Limb (tissue), 2 donors: ENCODE data around the gene PSMB11.
A peak's percentile ranks its signal among the peaks of the same experiment; 100 is the strongest.
"Not testable (repeated sequence)": the region's sequence is repeated elsewhere in the genome, so short reads cannot be mapped to it uniquely, and the experiment has no call there.

Experiments used
- DNase-seq, 2 donors: peaks; one replicate each; pipeline ENCODE4 v3.0.0-alpha.2; 2016; ENCODE audit errors: extremely low spot score in 2 of 2

PSMB11 gene, protein sequence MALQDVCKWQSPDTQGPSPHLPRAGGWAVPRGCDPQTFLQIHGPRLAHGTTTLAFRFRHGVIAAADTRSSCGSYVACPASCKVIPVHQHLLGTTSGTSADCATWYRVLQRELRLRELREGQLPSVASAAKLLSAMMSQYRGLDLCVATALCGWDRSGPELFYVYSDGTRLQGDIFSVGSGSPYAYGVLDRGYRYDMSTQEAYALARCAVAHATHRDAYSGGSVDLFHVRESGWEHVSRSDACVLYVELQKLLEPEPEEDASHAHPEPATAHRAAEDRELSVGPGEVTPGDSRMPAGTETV

GRCh38 chr14:23042162-23042965, at the start of gene PSMB11:
PSMB11 (plus strand) TSS chr14:23042212; CDS start chr14:23042226, 14 bp downstream.
- no peak for DNase-seq

- DNase-seq, result no peak
Observed at GRCh38 chr14:22993517-22993916, 48.5 kb upstream of the PSMB11 start.

DNA sequence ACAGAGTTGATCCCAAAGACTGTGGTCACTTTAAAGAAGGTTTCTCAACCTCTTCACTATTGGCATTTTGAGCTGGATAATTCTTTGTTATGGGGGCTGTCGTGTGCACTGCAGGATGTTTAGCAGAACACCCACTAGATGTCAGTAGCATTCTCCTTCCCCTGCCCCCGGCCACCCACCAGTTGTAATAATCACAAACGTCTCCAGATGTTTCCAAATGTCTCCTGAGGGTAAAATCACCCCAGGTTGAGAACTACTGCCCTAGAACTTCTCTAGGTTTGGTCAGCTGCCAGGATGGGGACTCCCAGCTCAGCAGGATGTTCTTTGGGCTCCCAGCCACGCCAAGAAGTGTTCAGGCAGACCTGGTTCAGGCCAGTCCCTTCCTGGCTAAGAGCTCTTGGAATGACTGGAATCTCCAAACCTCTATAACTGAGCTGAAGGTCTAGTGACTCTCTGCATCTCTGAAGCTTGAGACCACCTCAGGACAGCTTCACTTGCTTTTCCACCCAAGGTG, 47.2 kb upstream of the PSMB11 start:
- peak; percentile 51 to 63 for DNase-seq

DNA sequence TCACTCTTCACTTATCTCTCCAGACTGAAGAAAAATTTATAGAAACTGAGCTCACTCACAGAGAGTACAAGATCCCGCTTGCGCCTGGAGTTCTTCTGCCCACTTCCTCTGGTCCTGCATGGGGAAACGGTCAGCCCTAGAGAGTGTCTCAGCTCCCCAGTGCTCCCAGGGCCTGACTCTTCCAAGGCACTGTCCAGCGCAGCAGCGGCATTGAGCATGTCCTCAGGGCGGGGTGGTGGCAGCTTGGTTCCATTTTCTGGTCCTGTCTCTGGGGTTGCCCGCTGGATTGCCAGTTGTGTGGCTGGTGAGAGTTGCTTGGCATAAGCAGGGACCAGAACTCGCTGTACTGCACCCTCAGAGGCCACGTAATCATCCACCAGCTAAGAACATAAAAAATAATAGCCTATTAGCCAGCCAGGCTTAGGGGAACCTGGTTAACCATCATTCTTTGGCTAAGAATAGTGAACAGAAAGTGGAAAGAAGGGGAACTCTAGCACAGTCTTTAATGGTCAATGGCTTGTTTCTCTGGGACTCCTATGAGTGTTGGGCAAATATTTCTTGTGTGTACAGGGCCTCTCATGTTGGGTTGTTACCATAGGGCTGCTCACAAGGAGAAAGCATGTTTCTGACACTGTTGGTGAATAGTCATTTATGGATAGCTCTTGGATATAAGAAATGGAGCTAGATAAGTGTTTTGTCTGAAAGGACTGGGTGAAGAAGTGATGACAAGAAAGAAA, 46.0 kb upstream of the PSMB11 start:
- no peak for DNase-seq

DNA sequence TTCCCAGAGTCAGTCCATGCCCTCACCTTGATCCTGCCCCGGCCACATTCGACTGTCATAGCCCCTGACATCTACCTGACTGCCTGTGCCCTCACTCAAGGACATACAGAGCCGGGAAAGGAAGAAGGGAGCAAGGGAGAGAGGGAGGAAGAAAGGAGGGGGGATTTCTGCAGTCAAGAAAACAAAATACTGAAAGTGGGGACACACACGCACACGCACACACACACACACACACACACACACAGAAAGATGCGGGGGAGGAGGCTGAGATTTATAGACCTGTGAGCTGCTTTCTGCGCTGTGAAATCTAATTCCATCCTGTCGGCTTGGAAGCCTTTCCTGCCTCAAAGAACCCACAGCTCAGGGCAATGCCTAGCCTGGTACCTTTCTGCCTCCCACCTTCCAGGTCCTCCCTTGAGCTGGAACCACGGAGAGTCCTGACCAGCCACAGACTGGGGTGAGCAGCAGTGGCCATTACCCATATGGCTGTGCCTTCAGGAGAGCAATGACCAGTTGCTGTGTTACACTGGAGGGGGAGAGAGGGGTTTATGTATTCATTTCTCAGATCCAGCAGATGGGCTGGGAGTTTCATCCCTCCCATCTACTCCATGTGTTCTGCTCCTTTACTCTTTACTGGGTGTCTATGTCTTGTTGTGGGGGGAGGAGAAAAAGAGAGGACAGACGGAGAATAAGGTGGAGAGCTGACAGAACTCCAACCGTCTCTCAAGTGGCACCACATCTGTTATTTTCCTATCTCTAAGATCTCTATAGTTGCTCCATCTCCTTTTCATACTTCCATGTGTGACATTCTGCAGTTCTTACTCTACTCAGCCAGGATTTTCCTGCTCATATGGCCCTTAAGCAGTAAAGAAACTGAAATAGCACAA, 45.0 kb upstream of the PSMB11 start:
- peak in 1 of 2 donors; percentile 71 for DNase-seq

- DNase-seq, result no peak
Observed at GRCh38 chr14:22997676-22998323, 44.2 kb upstream of the PSMB11 start.

- no peak for DNase-seq
Observed at GRCh38 chr14:22998329-22999012, 43.5 kb upstream of the PSMB11 start.

GRCh38 chr14:23000860-23001259, 41.2 kb upstream of the PSMB11 start:
- no peak for DNase-seq

GRCh38 chr14:23002592-23002991, 39.4 kb upstream of the PSMB11 start:
- DNase-seq, result no peak

- DNase-seq, result not testable (repeated sequence)
Observed at GRCh38 chr14:23004274-23004673, 37.7 kb upstream of the PSMB11 start.

- no peak for DNase-seq
Observed at GRCh38 chr14:23005451-23006187, 36.4 kb upstream of the PSMB11 start.

DNA sequence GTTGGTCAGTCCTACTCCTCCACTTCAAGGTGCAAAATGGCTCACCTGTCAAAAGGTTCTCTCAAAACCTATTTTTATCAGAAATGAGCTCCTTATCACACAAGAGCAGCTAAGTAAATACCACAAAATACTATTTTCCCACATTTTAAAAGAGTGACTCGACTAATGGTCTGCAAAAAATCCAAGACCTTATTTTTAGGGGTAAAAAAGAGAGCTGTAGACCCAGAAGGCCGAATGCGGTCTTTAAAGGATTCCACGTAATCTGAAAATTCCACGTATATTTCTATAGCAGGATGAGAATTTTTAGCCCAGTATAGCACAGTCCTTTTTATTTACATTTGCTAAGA, 35.9 kb upstream of the PSMB11 start:
- DNase-seq, result no peak

- peak; percentile 97 for DNase-seq
Observed at GRCh38 chr14:23006544-23007419, 35.2 kb upstream of the PSMB11 start.

DNA sequence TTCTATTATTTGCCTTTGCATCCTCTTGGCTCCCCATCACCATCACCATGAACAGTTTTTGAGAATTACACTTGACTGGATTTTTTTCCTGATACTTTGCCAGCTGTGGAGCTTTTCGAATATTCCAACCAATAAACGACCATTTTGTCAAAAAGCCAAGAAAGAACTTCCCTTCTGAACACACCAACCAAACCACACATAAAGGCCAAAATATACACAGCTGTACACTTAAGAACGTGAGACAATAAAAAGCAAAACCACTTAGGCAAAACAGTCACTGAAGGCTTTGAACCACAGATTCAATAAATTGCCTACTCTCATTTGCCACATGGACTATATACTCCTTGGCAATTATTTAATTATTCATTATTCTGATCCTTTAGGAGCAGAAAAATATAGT, 33.2 kb upstream of the PSMB11 start:
- DNase-seq, result no peak

GRCh38 chr14:23009483-23009938, 32.5 kb upstream of the PSMB11 start:
- DNase-seq, result no peak

DNA sequence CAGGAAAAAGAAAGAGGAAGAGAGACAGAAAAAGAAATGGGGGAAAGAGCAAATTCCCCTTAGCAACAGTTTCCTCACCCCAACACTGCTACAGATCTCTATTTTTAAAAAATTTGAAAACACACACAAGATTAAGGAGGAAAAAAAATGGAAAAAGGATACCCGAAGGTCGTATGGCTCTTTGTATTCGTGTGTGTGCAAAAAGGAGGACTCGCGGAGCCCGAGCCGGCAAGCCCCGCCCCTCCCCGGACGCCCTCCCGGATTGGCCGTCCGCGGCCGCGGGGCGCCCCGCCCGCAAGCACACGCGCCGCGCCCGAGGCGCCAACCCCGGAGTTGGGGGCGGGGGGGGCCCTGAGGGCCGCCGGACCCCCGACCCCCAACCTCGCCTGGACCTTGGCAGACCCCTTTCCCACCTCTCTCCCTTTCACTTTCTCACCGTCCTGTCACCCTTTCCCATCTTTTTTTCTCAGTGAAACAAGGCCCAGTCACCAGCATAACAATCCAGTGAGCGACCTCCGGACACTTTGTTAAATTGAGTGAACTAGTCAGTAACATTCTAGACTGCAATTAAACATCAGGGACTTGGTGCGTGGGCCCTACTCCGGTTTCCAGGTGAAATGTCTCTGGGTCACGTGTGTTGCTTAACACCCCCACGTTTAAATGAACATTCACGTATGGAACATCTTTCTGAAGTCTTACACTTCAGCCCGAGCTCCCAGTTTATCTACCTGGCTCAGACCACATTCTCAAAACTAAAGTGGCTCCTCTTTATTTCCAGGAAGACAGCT, 31.9 kb upstream of the PSMB11 start, which contains the start of gene C14orf93:
Gene C14orf93 (minus strand): TSS at position 205 of the 788 bp plus-strand sequence. CDS start 11,120 bp downstream, outside the sequence.
- peak; percentile 71 to 87 for DNase-seq
